Measurements from ENCODE around the gene AHSG.
"Not testable (repeated sequence)": the region's sequence is repeated elsewhere in the genome, so short reads cannot be mapped to it uniquely, and the experiment has no call there.

Gene AHSG

DNA sequence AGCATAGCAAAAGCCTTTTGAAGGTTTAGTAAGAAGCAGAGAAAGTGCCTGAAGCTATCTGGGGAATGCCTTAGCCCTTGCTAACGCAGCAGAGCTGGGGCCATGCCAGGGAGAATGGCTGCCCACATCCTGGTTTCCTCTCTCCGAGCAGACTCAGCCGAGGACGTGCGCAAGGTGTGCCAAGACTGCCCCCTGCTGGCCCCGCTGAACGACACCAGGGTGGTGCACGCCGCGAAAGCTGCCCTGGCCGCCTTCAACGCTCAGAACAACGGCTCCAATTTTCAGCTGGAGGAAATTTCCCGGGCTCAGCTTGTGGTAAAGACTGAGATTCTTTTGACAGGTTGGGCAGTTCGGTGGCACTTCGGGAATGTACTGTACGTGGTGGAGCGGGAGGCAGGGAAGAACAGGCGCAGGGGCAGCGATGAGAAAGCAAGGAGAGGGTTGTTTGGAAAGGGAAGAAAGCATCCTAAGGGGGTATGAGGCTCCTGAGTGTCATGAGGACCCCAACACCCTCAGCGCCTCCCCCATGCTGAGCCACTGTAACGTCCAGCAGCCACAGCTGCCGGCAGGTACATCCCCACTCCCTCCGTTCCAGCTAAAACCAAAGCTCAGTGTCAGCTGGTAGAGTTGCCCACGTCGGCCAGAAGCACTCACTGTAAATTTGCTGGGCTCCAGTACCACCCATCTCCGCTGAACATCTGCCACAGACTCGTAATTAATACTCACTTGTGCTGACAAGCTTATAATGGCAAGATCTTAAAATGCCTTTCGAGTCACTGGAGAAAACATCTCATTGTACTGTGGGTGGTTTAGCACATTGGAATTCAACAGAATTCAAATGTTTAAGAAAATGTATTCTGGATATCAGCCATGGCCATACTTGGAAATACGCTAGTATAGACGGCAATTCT lies 4.4 kb downstream of the AHSG start:
- peak; percentile 76 for DNase-seq (ENCODE audit: low read depth)

- no peak for DNase-seq (ENCODE audit: low read depth)
Observed at GRCh38 chr3:186618318-186618938, 5.6 kb downstream of the AHSG start.

DNA sequence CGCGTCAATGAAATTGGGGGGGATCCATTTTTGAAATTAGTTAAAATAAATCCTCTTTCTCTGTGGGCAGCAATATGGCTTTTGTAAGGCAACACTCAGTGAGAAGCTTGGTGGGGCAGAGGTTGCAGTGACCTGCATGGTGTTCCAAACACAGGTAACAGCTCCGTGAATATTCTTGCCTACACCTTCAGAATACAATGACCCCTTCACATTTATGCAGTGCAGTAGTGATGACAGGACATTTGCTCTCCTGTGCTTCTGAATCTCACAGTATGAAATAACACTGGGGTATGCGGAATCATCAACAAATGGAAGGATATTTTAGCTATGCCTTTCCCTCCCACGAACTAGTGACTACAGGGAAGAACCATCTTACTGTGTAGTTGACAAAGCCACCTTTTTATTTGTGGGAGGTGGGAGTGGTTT lies 6.9 kb downstream of the AHSG start:
- no peak for DNase-seq (ENCODE audit: low read depth)

DNA sequence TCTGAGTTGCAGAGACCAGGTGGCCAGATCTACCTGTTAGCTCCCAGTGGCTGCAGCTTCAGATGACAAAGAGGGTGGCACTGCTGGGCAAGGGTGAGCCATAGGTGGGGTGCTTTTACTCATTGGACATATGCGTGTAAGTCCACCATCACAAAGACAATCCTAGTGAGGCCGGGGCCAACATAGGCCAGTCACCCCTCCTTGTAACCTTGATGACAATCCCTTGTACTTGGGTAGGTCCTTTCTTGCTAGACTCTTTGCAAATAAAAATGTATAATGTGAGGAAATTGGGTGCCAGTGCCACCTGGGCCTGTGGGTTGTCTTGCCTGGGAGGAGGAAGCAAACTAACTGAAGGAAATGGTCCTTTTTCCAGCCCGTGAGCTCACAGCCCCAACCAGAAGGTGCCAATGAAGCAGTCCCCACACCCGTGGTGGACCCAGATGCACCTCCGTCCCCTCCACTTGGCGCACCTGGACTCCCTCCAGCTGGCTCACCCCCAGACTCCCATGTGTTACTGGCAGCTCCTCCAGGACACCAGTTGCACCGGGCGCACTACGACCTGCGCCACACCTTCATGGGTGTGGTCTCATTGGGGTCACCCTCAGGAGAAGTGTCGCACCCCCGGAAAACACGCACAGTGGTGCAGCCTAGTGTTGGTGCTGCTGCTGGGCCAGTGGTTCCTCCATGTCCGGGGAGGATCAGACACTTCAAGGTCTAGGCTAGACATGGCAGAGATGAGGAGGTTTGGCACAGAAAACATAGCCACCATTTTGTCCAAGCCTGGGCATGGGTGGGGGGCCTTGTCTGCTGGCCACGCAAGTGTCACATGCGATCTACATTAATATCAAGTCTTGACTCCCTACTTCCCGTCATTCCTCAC lies 7.6 kb downstream of the AHSG start:
- DNase-seq (ENCODE audit: low read depth) = no peak

DNA sequence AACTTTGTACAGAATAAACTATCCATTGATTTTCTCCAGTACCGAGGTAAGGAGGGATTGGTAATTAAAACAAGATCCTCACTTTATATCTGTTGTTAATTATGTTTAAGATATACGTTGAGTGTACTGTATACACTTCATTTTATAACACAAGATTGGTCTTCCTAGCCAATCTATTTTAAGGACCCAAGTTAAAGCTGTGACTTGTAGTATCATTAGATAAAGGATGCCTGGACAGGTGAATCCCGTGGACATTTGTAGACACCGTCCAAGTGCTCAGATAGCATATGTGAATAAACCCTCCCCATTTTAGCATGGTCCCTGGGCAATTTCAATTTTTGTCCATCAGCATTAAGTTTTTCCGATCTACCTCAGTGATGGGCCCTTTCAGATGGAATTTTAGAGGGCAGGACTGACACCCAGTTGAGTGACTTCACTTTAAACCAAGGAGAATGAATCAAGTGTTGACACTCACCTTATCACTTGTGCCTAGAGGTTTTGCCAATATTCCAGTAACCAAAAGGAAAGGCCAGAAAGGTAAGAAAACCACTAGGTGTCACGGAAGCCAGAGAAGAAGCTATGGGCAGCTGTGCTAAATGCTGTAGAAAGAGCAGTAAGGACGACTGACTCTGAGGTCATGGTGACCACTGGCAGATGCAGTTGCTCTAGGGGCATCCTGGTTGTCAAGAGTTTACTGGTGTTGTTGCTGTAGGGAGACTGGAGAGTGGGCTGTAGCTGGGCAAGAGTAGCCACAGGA lies 9.2 kb downstream of the AHSG start:
- DNase-seq (ENCODE audit: low read depth) = no peak

- DNase-seq (ENCODE audit: low read depth) = no peak
Observed at GRCh38 chr3:186622651-186623310, 9.9 kb downstream of the AHSG start.

DNA sequence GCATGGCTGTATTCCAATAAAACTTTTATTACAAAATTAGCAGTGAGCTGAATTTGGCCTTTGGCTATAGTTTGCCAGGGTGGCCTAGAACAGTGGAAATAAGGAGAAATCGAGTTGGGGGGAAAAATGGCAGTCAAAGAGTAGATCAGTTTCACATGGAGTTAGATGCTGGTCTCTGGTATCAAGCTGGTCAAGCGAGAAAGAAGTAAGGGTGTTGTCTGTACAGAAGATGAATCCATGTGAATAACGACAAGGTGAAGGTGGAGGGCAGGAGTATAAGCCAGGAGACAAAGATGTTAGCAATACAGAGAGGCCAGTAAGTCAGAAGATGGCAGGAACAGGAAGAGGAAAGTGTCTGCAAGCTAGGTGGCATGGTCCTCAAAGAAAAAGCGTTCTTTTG lies 11.7 kb downstream of the AHSG start:
- no peak for DNase-seq (ENCODE audit: low read depth)

GRCh38 chr3:186625600-186626042 lies 12.8 kb downstream of the AHSG start:
- no peak for DNase-seq (ENCODE audit: low read depth)

DNA sequence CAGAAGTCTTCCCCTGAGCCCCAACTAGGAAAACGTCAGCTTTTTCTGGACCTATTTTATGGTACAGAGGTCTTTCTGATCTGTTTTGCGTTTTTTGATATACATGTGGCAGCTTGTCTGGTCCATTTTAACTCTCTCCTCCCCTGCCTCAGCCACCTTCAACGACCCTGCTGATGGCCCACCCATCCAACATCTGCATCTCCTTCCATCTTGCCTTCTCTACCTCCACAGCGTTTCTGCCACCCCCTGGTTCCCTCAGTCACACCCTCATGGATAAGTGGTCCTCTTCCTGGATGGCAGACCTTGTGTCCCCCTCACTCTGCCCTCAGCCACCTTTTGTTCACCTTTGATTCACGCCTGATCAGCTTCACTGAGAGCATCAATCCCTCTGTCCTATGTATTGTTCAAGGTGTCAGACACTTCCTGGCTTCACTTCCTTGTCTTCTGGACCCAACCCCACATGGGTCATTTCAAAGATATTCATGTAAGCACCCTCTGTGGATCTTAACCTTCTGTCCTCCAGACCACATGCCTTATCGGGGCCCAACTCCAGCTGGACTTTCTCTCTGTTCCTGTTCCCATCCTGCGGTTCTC lies 13.5 kb downstream of the AHSG start:
- no peak for DNase-seq (ENCODE audit: low read depth)

DNA sequence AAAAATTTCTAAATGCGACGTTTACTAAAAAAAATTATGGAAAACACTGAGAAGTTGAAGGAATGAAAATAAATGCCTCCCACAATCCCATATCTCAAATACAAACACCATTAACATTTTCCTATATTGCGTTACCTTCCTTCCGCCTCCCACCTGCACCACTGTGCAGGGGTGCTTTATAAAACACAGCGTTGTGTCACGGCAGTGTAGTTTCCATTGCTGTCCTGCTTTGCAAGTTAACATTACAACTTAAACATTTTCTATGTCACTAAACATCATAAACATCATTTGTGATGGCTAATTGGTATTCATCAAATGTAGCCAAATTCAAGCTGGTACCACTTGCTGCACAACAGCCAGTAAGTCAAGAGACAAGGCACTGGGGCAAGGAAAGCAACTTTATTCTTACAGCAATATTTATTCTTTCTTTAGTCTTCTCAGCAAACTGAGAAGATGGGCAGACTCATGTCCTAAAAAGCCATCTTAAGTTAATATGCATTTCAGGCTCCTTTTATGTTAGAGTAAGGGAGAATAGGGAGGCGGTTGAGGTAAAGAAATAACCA lies 15.1 kb downstream of the AHSG start:
- DNase-seq (ENCODE audit: low read depth) = no peak

GRCh38 chr3:186628756-186629155 lies 15.9 kb downstream of the AHSG start:
- DNase-seq (ENCODE audit: low read depth) = no peak

DNA sequence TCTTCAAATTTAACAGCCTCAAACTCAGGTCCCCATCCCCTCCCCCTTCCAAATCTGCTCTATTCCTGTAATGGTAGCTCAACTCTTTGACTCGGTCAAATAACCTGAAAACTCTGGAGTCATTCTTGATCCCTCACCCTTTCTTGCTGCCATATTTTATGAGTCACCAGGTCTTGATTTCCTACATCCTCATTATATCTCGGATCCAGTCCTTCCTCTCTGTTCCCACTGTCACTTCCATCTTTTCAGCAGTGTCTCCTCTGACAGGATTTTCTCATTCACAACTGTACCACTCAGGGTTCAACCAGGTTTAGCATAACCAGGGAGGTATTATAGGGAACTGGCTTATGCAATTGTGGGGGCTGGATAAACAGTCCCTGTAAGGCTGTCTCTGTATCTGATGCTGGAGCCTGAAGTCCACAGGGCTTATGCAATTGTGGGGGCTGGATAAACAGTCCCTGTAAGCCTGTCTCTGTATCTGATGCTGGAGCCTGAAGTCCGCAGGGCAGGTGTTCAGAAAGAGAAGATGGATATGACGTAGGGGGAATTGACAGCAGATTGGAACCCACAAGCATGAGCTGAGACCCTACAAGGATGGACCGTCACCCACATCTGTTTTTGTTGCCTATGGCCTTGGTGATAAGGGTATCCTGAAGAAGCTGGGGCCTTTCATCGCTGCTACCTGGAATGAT lies 18.2 kb downstream of the AHSG start:
- DNase-seq (ENCODE audit: low read depth) = no peak

- DNase-seq (ENCODE audit: low read depth) = no peak
Observed at GRCh38 chr3:186633481-186633880, 20.6 kb downstream of the AHSG start.

GRCh38 chr3:186634207-186634606 lies 21.3 kb downstream of the AHSG start:
- DNase-seq (ENCODE audit: low read depth) = not testable (repeated sequence)

GRCh38 chr3:186635532-186635931 lies 22.7 kb downstream of the AHSG start:
- DNase-seq (ENCODE audit: low read depth) = no peak

DNA sequence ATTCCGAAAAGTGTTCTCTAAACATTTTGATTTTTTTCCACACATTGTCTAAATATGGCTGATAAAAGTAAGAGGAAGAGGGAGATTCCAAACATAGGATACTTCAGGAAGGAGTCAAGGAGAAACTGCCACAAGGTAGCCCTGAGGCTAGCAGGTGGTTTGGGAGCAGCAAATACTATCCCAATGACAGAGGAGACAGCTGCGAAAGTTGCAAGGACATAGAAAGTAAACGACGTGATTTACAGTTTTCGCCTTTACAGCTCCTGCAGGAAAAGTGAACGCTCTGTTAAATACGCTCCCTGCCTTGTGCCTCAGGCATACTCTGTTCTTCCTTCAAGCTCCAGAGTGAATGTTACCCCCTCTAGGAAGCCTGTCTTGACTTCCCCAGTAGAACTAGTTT lies 23.7 kb downstream of the AHSG start:
- no peak for DNase-seq (ENCODE audit: low read depth)

DNA sequence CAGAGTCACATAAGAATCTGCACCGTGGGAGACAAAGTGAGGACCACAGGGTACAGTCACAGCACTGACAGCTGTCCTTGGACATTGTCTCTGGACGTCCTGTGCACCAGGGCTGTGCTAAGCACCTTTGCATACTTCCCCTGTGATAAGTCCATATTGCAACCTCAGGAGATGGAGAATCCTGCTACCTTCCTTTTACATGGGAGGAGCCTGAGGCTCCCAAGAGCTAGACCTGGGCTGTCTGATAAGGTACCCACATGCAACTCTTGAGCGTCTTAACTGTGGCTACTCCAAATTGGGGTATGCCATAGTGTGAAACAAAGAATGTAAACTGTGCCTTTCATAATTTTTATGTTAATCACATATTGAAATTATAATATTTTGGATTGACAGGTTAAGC lies 24.8 kb downstream of the AHSG start:
- DNase-seq (ENCODE audit: low read depth) = no peak

DNA sequence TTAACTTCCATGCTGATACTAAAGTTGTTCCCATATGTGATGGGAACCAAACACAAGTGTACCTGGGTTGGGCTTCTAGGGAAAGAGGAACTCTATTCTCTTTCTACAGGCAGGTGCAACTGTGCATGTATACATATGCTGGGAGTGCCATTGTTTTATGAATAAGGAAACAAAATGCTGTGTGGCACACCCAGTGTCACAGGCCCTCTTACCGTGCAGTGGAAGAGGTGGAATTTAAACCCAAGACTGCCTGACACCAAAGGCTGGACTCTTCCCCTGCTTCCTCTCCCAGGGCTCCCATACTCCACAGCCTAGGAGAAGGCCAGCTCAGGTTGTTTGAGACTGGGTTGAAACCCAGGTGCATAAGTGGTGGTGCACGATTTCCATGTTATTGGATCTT lies 25.4 kb downstream of the AHSG start:
- DNase-seq (ENCODE audit: low read depth) = no peak

GRCh38 chr3:186639778-186640472 lies 27.1 kb downstream of the AHSG start, which contains the start of gene FETUB:
TSS of gene FETUB (plus strand) at chr3:186640399. CDS start at chr3:186640461, 62 bp downstream.
- no peak for DNase-seq (ENCODE audit: low read depth)

Measured in activated T-helper 1 cell treated with Interleukin-2 at 50 U/mL for 16 hours (primary cell).